Stomach (tissue), 4 donors: ENCODE data around the gene MYRIP.

Experiments used
- CTCF ChIP-seq, 7 experiments: fragments of 450-650 bp in 4 of 7; fragments of 200-600 bp in 3 of 7; sonication (generic) in 3 of 7; IDR thresholded peaks; one replicate each; pipeline ENCODE4 v1.5.1; 2016 to 2019; ENCODE audit warnings: antibody characterized with exemption in 7 of 7, control low read depth in 2 of 7, mild to moderate bottlenecking in 1 of 7
- EP300 ChIP-seq: sonication (generic); formaldehyde crosslinking; IDR thresholded peaks from one replicate; pipeline ENCODE4 v1.6.1; 2017; ENCODE audit warnings: antibody characterized with exemption
- POLR2A ChIP-seq, 4 donors: fragments of 450-650 bp; IDR thresholded peaks; one replicate each; pipeline ENCODE4 v1.6.1; 2016; ENCODE audit warnings: antibody characterized with exemption in 4 of 4, control low read depth in 2 of 4, mild to moderate bottlenecking in 1 of 4, moderate library complexity in 1 of 4
- POLR2AphosphoS5 ChIP-seq, 3 donors: sonication (generic); formaldehyde crosslinking; IDR thresholded peaks; one replicate each; pipeline ENCODE4 v1.6.1; 2016; ENCODE audit warnings: antibody characterized with exemption in 3 of 3

GRCh38 chr3:40104441-40104840 lies 295.0 kb downstream of the MYRIP start:
- TF ChIP-seq CTCF (IDR thresholded peaks at IDR 0.05) (no peak), POLR2A (IDR thresholded peaks at IDR 0.05) (no peak), POLR2AphosphoS5 (IDR thresholded peaks at IDR 0.05) (no peak), EP300 (no peak)
